ENCODE measurements around the gene ITGA5.
A peak's percentile ranks its signal among the peaks of the same experiment; 100 is the strongest.

ITGA5 gene

DNA sequence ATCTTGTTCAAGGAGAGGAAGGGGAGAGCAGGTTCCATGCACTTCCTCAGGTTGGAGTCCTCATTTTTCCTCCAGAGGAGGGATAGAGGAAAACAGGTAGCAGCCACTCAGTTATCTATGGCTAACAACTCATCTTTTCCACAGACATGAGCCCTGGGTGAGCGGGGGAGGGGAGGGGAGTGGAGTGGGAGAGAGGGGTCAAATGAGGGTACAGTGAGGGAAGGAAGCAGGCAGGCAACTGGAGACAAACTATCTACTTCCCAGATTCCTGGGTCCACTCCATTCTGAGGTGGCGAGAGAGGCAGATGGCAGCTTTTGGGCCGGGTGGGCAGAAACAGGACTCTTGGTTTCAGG, 32.0 kb downstream of the ITGA5 start:
- DNase-seq = no peak

DNA sequence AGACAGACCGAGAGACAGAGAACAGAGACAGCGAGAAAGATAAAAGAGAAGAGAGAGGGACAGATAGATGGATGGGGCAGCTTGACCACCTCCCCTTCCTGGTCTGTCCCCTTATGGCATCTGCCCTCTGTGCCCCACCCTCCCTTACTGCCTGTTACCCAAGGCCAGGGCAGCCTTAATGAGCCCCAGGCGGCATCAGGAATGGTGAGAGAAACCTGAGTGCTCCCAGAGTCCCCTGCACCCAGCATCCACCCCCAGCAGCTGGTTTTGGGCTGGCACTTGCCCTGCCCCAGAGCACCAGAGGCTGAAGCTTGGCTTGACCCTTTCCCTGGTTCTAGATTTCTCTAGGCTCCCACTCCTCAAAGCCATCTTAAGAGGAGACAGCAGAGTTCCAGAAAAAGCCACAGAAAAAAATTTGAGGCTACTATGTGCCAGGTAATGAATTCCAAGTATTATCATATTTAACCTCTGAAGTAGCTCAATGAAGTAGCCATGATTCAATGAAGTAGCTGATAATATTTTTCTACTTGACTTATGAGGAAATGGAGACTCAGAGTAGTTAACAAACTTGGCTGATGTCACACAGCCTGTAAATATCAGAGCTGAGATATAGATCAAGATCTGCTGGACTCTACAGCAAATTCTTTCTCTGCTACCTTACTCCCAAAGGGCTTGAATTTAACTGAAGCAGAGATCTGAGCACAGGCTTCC, 32.5 kb downstream of the ITGA5 start:
- no peak for DNase-seq

DNA sequence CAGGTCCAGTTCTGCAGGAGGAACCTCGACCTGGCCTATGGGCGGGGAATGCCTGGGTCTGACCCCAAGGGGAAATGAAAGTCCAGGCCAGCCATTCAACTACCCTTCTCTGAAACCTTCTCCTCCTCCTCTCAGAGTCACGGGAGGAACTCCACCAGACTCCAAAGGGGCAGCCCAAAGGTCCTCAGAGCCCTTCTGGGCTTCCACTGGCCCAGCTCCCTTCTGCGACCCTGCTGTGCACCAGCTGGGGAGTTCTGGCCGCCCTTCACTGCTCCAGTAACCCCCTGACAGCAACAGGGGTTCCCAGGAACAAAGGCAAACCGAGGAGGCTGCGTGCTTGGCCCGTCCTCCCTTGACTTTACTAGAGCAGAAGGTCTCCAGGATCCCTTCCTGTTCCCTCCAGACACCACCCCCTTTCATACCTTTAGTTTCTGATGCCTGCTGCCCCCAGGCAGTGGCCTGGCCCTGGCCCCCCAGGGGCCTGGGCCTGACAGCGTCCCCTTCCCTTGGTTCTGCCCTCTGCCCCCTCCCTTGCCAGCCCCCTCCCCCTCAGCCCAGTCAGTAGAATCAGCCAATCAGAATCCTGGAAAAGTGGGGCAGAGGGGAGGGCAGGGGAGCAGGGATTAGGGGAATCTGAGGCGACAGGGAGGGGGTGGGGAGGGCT, 33.7 kb downstream of the ITGA5 start:
- no peak for DNase-seq

DNA sequence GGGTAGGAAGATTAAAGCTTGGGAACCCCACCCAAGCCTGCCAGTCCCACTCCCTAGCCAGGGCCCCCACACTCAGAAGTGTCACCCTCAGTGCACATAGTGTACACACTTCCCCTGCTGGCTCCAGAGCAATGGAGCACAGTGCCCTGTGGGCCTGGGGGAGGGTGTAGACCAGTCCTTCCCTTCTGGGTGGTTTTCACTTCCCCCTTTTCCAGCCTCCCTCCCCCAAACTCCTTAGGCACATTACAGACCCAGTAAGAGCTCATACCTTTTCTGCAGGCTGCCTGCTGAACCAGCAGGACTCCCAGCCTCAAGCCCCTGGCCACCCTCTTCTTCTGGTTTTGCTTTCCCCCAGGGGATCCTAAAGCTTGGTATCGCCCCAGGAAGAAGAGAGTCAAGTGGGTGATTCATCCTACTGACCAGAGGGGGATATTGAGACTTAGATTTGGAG, 34.5 kb downstream of the ITGA5 start, which contains the start of gene ZNF385A:
ZNF385A (minus strand) TSS at position 143 of the 451 bp plus-strand sequence. CDS start 219 bp downstream, outside the sequence.
- no peak for DNase-seq

DNA sequence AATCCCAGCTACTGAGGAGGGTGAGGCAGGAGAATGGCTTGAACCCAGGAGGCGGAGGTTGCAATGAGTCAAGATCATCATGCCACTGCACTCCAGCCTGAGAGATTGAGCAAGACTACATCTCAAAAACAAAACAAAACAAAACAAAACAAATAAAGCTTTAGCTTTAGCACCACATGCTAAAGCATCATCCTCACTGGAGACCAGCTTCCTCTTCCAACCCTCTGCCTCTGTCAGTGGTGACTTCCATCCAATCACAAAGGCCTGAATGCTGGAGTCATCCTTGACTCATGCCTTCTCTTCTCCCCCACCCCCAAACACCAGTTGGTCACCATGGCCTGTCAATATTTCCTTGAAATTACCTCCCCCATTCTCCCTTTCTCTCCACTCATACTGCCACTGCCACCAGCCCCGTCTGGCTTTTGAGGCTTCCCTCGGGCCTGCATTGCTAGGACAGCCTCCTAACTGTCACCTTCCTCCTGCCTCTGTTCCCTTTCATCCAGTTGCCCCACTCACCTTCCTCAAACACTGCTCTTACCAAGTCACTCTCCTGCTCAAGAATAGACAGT, 35.9 kb downstream of the ITGA5 start:
- peak; percentile 100 for DNase-seq

DNA sequence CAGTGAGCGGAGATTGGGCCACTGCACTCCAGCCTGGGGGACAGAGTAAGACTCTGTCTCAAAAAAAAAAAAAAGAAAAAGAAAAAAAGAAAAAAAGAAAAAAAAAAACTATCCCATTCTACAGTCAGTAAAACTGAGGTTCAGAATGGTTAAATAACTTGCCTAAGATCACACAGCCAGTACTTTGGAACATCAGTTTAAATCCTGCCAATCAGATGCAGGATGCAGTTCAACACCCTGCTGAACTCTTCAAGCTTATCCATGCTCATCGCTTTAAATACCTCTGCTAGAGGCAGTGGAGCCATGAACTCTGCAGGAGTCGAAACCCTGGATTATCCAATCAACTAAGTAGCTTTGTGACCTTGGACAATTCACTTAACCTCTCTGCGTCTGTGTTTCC, 37.9 kb downstream of the ITGA5 start:
- DNase-seq = no peak

DNA sequence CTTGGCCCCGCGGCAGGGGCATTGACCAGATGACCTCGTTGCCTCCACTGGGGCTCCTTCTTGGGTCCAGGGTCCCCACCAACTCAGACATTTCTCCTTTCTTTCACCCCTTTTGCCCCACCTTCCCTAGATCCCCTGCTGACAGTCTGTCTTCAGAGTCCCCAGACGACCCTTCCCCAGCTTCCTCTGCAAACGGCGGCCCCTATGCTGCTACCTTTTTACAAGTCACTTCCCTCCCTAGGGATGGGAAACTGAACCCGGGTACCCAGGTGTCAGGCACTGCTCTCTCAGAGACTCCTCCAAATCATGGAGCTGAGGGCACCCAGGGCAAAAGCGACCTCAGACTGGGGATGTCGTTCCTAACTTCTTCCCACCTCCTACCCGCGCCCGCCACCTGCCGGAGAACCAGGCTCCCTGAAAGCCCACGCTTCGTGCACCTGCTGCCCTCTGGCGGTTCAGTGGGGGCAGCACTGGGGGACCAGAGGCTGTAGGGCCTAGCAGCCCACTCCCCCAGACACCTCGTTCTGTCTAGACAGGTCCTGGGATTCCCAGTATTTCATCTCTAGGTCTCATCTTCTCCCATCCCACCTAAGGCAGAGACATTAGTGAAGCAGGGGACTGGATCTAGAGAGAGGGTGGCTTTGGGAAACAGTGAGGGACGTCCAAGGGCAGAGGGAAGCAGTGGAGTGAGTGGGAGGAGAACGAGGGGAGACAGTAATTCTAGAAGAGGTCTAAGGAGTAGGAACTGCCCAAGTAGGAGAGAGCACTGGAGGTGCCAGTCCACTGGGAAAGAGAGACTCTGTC, 39.5 kb downstream of the ITGA5 start:
- DNase-seq = peak; percentile 100

DNA sequence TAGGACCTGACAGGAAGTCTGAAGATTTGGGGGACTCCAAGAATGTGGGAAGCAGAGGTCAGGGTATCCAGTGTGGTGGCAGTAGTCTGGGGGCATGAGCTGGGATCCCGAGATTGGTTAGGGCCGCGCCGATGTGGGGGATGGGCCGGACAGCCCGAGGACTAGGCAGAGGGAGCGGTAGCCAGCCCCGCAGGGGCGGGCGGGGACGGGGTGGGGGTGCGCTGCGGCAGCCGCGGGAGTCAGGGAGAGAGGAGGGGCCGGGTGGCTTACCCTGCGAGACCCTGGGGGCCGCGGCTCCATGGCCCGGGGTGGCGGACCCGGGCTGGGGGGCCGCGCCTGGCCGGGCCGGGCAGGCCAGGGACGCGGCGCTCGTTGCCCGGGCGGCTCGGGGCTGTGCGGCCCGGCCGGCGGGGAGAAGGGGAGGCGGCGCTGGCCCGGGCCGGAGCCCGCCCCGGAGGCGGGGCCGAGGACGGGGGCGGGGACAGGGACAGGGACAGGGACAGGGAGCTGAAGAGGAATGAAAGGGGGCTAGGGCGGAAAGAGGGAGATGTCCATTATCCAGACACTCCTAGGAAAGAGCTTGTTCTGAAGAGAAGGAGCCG, 40.2 kb downstream of the ITGA5 start:
- peak; percentile 100 for DNase-seq

DNA sequence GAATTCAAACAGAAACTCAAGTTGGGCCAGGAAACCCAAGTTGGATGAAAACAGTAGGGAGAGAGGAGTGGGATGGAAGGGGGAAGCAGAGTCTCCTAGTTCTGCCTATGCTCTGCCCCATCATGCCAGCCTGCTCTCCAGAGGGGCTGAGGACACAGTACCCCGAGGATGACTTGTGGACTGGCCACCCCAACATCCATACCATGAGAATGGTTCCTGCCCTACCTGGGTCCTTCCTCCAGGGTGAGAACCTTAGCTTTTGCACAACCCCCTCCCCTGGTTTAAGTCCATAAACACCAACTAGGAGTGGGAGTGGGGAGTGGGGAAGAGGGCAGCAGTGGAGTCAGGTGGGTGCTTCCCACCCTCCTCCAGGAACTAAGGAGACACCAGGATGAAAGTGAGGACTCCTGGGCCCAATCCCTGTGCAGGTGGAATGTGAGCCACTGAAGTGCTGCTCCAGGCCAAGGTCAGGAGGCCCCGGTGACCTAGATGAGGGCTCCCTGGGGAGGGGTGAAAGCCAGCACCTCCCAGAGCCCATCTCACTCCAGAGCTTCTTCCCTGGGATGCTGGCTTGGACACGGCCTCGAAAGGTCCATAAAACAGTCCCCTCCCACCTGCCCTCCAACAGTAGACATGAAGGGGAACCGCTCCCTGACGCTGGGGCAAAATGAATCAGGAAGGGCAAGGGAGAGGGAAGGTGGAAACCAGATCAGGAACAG, 41.1 kb downstream of the ITGA5 start:
- DNase-seq = no peak

DNA sequence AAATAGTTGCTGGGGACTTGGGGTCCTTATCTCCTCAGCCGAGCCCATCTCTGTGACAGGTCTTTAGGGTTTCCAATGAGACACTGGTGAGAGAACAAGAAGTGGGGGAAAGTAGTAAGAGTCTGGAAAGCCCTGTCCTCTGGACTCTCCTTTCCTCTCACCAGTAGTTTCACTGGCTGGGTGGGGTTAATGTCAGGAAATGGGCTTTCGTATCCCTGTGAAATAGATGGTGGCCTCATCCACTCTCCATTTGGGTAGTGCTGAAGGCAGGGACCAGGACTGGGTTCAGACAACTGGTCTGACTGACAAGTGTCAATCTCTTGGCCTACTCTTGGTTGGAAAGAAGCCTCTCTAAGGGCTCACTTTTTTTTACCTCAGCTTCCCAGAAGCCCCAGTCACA, 42.1 kb downstream of the ITGA5 start:
- no peak for DNase-seq

DNA sequence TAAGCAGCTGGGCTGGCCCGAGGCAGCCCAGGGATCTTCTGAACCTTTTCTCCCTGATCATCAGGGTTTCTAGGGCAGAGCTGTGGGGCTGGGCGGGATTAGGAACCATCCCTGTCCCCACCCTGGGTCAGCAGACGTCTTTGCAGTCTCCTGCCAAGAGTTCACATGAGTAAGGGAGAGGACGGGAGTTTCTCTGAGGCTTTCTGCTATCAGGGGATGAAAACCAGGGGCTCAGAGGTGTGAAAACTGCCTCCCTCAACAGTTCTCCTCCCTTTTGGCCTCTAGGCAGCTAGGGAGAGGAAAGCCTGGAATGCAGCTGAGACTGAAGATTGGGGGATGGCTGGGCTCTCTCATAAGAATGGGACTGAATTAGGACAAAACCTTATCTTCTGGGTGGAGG, 42.5 kb downstream of the ITGA5 start:
- no peak for DNase-seq

DNA sequence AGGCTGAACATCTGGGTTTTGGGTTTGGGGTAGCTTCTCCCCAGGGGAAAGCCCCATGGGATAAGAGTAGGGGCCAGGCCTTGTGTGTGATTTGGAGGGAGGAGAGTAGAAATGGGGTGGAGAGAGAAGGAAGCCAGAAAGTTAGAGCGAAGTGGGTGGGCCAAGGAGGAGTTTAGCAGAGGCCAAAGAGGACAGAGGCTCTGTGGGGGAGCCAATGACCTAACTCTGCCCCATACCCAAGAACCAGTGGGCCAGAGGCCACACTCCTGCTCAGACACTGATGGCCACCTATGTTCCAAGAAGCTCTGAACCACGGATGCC, 43.8 kb downstream of the ITGA5 start:
- no peak for DNase-seq

DNA sequence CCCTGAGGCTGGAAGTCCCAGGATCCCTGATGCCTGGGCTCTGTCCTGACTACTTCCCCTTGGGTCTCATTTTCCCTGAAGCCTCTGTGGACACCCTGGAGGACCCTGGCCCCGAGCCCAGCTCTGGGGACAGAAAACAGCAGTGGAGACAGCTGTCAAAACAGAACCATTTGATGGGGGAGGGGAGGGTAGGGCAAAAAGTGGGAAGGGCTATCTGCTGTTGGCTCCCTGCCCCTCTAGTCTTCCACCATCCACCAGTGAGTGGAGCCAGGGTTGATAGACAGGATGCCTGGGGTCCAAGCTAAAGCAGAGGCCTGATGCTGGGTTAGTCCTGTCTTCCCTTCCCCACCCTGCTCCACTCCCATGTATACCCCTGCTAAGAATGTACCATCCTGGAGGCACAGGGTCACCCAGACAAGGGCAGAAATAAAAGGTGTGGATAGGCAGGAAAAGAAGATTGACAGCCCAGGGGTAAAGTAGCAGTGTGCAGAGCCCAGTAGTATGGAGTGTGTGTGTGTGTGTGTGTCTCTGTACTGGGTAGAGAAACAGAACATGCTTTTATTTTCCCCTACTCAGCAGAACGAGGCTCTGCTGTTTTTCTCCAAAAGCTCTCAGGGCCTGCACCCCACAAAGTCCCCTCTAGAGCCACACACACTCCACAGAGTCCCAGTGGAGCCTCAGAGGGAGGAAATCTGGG, 44.4 kb downstream of the ITGA5 start:
- DNase-seq = no peak

DNA sequence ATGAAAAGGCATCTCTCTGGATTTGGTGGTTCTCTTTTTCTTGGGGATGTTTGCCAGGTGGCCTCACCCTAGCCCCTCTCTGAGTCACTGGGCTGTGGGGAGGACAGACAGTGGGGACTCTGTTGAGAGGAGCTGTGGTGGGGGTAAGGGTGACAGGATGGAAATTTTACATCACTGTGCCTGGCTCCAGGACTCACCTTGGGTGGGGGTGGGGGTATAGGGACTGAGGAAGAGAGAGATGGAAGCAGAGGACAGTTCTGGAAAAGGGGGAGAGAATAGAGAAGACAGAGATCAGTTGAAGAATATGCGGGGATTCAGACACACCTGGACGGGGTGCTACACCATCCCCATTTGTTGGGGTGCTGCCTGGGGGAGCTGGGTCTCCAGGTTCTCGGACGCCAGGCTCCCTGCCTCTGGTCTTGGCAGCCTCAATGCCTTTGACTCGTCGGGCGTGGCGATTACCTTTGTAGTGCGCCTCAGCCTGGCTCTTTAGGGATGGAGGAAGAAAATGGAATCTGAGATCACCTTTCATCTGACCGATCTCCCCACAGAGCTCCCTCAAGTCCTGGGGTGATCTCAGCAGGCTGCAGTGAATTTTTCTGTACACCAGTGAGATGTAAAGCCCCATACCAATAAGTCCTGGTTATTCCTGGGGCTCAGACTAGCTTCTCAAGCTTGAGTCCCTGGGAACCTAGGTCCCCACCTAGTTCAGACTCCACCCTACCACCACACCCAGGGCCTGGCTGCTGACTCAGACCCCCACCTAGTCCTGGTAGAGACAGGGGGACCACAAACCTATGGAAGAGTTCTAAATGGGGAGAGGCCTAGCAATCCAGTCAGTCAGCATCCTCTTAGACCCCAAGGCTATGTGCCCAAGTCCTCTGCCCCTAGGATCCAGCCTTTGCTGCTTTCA, 45.2 kb downstream of the ITGA5 start:
- peak; percentile 93 for DNase-seq

DNA sequence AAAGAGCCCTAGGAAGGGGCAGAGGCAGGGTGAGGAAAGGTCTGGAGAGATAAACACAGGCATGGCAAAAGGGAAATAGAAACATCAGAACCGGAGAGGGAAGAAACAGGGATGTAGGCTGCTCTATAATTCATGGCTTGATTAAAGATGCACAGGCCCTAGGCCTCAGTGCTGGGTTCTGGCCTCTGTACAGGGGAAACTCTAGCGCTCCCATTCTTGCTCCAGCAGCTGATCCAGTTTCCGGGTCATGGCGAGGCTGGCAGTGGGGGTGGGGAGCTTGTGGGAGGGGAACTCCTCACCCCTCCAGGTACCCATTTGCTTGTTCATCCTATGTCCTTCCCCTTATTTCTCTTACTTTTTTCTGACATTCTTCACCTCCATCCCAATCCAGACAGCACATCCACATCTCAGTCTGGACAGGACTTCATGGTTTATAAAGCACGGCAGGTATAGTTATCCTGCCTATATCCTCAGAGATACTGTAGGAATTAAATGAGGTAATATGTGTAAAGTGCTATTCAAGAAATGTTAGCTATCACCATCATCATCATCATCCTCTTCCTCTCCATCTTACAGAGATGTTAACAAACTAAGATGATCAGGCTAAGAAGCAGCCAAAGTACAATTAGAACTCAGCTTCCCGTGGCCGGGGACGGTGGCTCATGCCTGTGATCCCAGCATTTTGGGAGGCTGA, 46.8 kb downstream of the ITGA5 start:
- DNase-seq = no peak

DNA sequence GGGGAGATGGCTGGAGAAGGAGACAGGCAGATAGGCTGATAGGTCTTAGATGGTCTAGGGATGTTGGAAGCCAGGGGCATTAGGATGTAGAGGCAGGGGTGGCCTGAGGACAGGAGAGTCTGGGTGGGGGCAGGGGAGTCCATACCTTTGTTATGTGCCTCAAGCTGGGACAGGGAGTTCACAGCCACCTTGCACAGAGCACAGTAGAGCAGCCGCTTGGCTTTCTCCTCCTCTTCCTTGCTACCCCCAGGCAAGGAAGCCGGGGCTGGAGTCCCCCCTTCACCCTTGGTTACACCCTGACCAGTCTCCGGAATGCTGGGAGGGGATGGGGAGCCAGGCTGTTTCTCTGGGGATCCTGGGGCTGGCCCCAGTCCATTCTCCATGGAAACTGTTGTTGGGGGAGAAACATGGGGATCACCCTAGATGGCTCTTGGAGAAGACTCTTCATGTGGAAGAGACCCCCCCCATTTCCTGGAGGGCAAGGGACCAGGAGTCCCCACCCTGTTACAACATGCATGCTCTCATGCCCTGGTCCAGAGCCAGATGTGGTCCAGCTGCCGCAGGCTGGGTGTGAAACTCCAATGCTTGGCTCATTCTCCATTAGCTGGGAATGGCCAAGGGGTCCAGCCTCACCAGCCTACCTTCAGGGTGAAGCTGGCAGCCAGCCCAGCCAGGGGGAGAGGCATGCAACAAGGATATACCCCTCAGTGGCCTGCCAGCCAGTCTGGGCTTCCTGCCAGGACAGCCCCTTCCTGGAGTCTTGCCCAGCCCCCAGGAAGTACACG, 47.5 kb downstream of the ITGA5 start:
- DNase-seq = no peak

DNA sequence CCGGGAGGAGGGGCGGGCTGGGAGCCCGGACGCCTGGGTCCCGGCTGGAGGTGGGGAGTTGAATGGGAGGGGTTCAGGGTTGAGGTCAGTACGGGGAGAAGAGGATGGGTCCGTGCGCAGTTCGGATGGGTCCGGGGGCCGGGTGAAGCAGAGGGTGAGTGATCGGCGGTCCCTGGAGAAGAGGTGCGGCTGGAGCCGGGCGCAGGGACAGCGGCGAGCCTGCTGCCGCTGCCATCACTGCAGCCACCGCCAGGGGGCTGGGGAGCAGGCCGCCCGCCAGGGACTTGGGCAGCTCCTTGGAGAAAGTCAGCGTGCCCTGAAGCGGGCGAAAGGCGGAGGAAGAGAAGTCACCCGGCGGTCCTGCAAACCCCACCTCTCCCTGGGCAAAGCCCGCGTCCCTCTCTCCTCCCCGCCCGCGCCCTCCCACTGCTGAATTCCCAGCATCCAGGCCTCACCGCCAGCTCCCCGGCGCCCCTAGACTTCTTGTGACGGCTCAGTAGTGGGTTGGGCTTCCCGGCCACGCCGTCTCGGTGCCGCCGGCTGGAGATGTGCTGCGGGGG, 48.8 kb downstream of the ITGA5 start:
- DNase-seq = peak; percentile 100

DNA sequence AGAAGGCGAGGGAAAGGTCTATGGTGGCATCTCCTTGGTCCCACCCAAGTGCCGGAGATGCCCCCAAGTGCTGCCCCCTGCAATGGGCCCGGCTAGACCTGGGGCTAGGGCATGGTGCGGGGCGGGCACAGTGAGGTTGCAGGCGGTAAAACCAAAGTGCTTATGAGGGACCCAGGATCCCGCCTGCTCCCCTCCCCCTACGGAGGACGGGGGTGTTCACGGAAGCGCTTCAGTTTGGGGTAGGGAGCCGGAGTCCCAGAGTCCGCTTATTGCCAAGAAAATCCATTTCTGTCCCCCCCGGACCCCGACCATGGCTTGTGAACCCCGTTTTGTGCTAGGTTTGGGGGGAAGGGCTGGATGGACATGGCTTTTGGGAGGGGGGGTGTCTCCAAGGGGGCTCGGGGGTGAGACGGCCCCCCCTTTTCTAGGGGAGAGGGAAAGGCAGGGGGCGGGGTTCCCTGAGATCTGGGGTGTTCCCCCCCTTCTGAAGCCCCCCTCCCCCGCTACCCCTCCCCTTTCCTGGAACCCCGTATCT, 49.4 kb downstream of the ITGA5 start:
- no peak for DNase-seq

All from T1000 (cell line).